ENCODE data around the gene DTNBP1.

DNA sequence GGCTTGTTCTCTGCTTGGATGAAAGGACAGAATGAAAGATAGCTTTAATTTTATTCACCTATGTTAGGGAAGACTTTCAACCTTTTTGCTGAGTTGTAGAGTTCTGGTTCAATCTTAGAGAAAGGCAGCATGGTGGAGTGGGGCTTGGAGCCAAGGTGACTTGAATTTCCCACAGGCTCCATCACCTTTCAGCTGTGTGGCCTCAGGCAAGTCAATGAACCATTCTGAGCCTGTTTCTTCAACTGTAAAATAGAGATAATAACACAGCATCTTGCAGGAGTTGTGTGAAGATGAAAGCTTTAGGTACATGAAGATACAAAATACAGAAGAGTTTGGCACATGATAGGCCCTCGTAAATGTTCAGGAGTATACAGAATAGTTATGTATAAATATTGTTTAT is 19.1 kb upstream of the DTNBP1 start:
- no peak for TF ChIP-seq ZNF112 (tag by site-specific recombination; IDR thresholded peaks at IDR 0.05)
- TF ChIP-seq ZNF184 (tag by site-specific recombination; IDR thresholded peaks at IDR 0.05) = no peak
- TF ChIP-seq, protein P1, sequence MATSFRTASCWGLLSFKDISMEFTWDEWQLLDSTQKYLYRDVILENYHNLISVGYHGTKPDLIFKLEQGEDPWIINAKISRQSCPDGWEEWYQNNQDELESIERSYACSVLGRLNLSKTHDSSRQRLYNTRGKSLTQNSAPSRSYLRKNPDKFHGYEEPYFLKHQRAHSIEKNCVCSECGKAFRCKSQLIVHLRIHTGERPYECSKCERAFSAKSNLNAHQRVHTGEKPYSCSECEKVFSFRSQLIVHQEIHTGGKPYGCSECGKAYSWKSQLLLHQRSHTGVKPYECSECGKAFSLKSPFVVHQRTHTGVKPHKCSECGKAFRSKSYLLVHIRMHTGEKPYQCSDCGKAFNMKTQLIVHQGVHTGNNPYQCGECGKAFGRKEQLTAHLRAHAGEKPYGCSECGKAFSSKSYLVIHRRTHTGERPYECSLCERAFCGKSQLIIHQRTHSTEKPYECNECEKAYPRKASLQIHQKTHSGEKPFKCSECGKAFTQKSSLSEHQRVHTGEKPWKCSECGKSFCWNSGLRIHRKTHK (tag by site-specific recombination; IDR thresholded peaks at IDR 0.05) = no peak
- TF ChIP-seq CTCF (tag by site-specific recombination; IDR thresholded peaks at IDR 0.05) = no peak
- no peak for TF ChIP-seq YY1 (tag by site-specific recombination; IDR thresholded peaks at IDR 0.05)
- TF ChIP-seq SALL2 (tag by site-specific recombination; IDR thresholded peaks at IDR 0.05; ENCODE audit: borderline replicate concordance) = no peak
- TF ChIP-seq SETDB1 (IDR thresholded peaks at IDR 0.05; ENCODE audit: insufficient read length, low read length) = no peak

Data from HEK293 (cell line).